Measurements from ENCODE around the gene CSPG5. TPM values are rescaled to one million over a fixed set of nuclear protein-coding genes. Genes with fewer than 3 reads are reported as not detected.

Gene CSPG5
- total RNA-seq, 1 experiment from 2014 or later, result 5.7 TPM

- no peak overlapping the region for H3T11ph ChIP-seq (ENCODE audit: low read length)
- no peak overlapping the region for H3K4me2 ChIP-seq (ENCODE audit: insufficient read depth, insufficient read length, low read length)
- Mint-ChIP-seq H3K27me3 (ENCODE audit: low read depth) (no peaks in the 10 kb centered on the region), H3K36me3 (ENCODE audit: insufficient read depth in 1 of 3, low read depth in 3 of 3) (peaks cover 58 to 89% (median 67%) of the 10 kb centered on the region in 3 experiments), H3K9me3 (no peaks in the 10 kb centered on the region), H3K4me3 (no peak overlapping the region), H3K27ac (no peak overlapping the region), H3K4me1 (0 out of 4 replicates have a peak, but pooled peaks cover 0 to 3% of the 10 kb centered on the region in 2 experiments)
- H2BK20ac ChIP-seq (ENCODE audit: low read depth, low read length, poor library complexity, severe bottlenecking), result no peak overlapping the region
- H4K8ac ChIP-seq (replicated peaks; ENCODE audit: insufficient read length, low read depth, low read length), result no peak overlapping the region
- no peak for DNase-seq
- no peak overlapping the region for H2BK120ac ChIP-seq (ENCODE audit: low read depth, low read length, poor library complexity, severe bottlenecking)
- TF ChIP-seq CTCF (conservative IDR thresholded peaks at IDR 0.05), result no peak
- no peak overlapping the region for H3K4ac ChIP-seq (ENCODE audit: low read depth, low read length)
- H3K9me3 ChIP-seq (ENCODE audit: control insufficient read depth, low read depth, low read length), result no peaks in the 10 kb centered on the region
- no peak overlapping the region for H2AK5ac ChIP-seq (ENCODE audit: insufficient read length, low read length)
- H3K79me2 ChIP-seq (ENCODE audit: insufficient read depth, low read length), result 0 out of 2 replicates have a peak, but pooled peaks cover 2% of the 10 kb centered on the region
- H2AFZ ChIP-seq (ENCODE audit: low read length), result no peak overlapping the region
- no peak overlapping the region for H4K91ac ChIP-seq (ENCODE audit: insufficient read length, low read depth, low read length)
- no peaks in the 10 kb centered on the region for H3K27me3 ChIP-seq (ENCODE audit: insufficient read depth, low read length)
- no peak overlapping the region for H3K23ac ChIP-seq (ENCODE audit: insufficient read length, low read depth, low read length)
- H3K56ac ChIP-seq (ENCODE audit: insufficient read length, low read depth, low read length), result no peak overlapping the region
- no peaks in the 10 kb centered on the region for H3K4me1 ChIP-seq (ENCODE audit: insufficient read depth, low read length)
- peaks cover 3% of the 10 kb centered on the region for H3K79me1 ChIP-seq (ENCODE audit: insufficient read depth, low read depth, low read length, poor library complexity, severe bottlenecking)
- H3K23me2 ChIP-seq (ENCODE audit: insufficient read length, low read depth, low read length, poor library complexity, severe bottlenecking), result no peaks in the 10 kb centered on the region
- H2BK12ac ChIP-seq (ENCODE audit: insufficient read length, low read depth, low read length), result no peak overlapping the region
- H3K14ac ChIP-seq (ENCODE audit: insufficient read depth, low read length), result no peak overlapping the region
- H3K27ac ChIP-seq (ENCODE audit: insufficient read length, low read depth, low read length), result no peak overlapping the region
- no peak overlapping the region for H2BK5ac ChIP-seq (ENCODE audit: insufficient read length, low read length)
- H2BK15ac ChIP-seq (ENCODE audit: low read depth, low read length), result no peak overlapping the region
- no peak overlapping the region for H4K5ac ChIP-seq (ENCODE audit: insufficient read length, low read depth, low read length)
- H3K9ac ChIP-seq (ENCODE audit: extremely low read depth, insufficient read length, low read length), result no peak overlapping the region
- no peaks in the 10 kb centered on the region for H4K20me1 ChIP-seq (ENCODE audit: control insufficient read depth, insufficient read depth, insufficient read length)
- no peak overlapping the region for H3K18ac ChIP-seq (ENCODE audit: insufficient read length, low read depth, low read length)
- WGBS (ENCODE audit: extremely low coverage, insufficient read length, low lambda C conversion rate), result no CpG with 5 or more reads among the region's 2 CpGs
These were observed 28.7 kb upstream of the CSPG5 start for GRCh38 chr3:47607335-47607734.
